Pons (tissue), 1 donor: ENCODE data around the gene RASL10B.

Source experiments
- DNase-seq: peaks from one replicate; pipeline ENCODE4 v3.0.0-alpha.2; 2016; ENCODE audit warnings: low spot score

RASL10B gene

DNA sequence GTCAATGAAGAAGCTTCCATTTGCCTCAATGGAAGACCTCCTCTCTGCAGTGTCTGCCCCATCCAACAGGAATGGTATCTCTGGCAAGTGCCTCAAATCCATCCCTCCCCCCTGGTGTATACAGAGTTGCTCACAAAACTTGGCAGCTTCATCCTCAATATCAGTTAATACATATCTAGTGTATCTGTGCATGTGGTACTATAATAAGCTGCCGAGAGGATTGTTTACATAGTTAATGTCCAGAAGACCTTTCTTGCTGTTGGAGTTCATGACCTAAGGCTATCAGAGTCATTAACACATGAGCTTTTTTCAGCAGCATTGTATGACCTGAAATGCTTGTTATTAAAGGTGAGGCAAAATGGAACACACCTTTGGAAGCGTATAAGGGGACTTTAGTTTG lies 14.0 kb upstream of the RASL10B start:
- no peak for DNase-seq

GRCh38 chr17:35723735-35724134 lies 7.7 kb upstream of the RASL10B start:
- DNase-seq = no peak

GRCh38 chr17:35725058-35725457 lies 6.4 kb upstream of the RASL10B start:
- DNase-seq = no peak

DNA sequence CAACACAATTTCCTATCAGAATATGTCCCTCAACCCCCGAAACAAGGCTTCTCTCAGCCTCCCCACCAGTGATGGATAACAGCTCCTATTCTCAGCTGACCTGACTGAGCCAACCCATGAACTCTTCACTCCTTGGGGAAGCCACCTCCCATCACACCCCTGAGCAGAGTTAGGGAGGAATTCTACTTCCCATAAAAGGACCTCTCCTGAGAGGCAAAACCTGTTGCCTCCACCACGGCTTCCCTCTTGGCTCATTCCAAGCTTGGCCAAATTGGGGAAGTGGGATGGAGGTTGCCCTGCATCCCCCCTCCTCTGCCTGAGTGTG lies 5.7 kb upstream of the RASL10B start:
- no peak for DNase-seq

DNA sequence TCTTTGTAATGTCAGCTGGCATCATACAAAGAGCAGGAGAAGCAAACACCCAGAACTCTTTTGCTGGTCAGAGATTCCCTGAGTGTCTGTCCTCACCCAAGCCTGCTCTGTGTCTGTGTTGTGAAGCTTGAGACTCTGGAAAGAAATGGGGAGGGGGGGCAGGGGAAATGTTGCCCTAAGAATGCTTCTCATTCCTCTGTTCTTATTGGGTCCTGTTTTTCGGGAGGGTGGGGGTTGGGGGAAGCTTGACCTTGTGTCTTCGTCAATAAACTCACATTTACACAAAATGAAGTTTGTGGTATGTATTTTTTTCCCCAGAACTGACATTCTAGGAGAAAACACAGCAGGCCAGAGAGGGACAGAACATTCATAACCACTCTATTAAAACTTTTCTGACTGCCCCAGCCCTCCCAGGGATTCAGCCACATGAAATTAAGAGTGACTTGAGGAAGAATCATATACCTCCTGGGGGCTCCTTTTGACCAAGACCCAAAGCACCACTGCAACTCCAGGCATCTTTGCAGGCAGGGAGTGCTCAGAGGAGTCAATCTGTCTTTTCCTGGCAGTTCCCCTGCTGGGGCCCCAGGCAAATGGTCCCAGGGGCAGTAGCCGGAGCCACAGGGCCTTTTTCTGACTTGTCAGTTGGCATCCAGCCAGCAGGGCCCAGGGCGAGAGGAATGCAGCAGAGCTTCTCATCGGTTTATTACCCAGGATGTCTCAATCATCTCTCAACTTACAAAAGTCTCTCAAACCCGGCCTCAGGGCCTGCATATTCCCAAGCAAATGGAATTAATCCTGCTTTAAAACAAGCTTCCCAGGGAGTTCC lies 5.1 kb upstream of the RASL10B start:
- no peak for DNase-seq

DNA sequence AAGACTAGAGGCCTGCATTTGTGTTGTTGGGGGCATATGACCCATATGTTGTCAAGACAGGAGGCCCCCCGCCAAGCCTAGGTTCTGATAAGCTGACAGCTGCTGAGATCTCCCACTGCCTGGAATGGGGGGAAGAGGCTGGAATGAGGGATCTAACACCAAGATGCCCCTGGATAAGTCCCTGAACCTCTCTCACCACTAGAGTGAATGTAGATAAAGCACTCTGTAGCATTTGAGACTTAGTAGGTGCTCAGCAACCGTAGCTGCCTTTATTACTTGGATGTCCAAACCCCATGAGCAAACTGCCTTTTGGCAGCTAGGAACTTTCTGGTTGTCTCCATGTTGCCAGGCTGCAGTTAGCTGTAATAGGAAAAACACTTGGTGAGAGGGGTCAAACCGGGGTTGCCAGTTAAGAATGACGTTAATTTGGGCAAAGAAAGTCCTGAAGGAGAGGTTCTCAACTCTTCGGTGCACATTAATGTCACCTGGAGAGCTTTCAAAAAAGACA lies 4.4 kb upstream of the RASL10B start:
- DNase-seq = no peak

- no peak for DNase-seq
These were observed 3.8 kb upstream of the RASL10B start for GRCh38 chr17:35727635-35728034.

DNA sequence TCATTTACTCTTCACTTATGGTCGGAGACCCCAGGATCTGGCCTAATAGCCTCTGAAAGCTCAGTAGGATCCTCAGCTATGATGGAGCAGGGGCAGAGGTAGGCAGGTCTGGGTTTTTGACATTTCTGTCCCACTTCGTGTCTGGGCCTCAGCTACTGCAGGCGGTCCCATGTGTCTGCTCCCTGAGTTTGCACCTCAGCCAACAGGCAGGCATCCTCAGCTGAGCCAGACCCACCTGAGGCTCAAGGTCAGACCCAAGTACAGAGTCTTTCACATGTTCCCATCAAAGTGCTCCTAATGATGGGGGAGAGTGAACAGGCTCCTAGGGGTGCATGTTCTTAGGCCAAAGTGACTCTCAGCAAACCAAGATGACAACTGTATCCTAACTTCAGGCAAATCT lies 2.9 kb upstream of the RASL10B start:
- DNase-seq = no peak

GRCh38 chr17:35729405-35729833 lies 2.0 kb upstream of the RASL10B start:
- DNase-seq = no peak

GRCh38 chr17:35730400-35731005 lies 936 bp upstream of the RASL10B start:
- no peak for DNase-seq

GRCh38 chr17:35731917-35732805 lies 722 bp downstream of the RASL10B start:
- DNase-seq = no peak

DNA sequence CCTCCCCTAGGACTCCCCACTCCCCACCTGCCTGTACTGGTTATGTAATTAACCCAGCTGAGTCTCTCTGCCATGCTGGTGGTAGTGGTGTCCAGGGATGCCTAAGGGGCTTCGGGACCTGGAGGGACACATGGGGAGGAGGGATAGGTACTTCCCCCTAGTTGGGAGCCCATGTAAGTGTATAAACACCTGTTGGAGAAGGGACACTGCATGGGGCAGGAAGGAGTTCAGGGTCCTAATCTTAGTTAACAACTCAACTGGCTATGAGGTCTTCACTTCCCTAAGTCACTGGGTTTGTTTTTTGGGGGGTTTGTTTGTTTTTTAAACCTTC lies 1.3 kb downstream of the RASL10B start:
- no peak for DNase-seq

GRCh38 chr17:35733366-35733765 lies 1.9 kb downstream of the RASL10B start:
- DNase-seq = no peak

GRCh38 chr17:35734396-35734795 lies 3.0 kb downstream of the RASL10B start:
- DNase-seq = no peak

DNA sequence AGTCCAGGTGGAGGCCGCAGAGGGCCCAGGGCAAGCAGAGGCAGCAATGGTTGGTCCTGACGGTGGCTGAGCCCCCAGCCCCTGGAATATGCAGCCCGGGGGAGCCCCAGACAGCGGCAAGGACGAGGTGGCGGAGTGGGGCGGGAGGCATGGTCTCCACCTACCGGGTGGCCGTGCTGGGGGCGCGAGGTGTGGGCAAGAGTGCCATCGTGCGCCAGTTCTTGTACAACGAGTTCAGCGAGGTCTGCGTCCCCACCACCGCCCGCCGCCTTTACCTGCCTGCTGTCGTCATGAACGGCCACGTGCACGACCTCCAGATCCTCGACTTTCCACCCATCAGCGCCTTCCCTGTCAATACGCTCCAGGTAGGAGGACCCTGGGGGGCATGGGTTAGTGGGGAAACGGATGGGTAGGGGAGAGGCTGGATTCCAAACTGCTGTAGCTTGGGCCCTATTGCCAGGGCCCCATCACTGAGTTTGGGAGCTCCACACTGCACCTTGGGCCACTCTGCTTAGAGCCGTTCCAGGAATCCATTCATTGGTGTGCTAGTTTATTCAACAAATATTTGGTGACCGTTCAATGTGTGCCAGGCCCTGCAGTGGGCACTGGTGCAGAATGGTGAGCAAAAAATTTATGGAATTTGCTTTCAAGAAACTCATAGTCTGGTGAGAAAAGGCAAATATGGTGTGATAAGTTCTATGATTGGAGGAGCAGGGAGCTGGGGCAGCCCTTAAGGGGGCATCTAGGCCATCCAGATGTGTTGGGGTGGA lies 3.8 kb downstream of the RASL10B start:
- DNase-seq = no peak

GRCh38 chr17:35736236-35736635 lies 4.8 kb downstream of the RASL10B start:
- no peak for DNase-seq

DNA sequence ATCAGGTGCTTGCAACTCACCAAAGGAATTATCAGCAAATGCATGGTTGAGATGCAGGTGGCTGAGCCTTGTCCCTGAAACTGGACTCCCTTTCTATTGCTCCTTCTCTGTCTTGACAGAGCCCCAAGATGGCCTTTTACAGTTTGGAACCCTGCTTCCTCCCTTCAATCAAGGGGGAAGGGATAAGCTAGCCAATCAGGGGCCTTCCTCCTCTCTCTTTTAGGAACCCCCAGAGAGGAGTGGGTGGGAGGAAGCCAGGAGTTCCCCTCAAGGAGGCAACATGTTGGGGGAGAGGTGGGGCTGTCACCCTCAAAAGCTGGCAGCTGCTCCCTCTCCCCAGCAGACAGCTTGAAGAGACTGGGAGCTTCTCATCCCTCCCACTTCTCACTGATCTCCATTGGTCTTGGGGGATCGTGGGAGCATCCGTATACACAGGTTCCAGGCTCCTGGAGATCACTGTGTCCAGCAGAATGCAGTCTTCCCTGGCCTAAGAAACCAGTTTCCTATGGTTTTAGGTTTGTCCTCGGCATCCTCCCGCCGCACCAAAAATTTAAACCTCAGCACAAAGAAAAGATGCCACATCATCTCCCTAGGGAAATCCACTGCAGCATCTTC lies 7.2 kb downstream of the RASL10B start:
- no peak for DNase-seq

DNA sequence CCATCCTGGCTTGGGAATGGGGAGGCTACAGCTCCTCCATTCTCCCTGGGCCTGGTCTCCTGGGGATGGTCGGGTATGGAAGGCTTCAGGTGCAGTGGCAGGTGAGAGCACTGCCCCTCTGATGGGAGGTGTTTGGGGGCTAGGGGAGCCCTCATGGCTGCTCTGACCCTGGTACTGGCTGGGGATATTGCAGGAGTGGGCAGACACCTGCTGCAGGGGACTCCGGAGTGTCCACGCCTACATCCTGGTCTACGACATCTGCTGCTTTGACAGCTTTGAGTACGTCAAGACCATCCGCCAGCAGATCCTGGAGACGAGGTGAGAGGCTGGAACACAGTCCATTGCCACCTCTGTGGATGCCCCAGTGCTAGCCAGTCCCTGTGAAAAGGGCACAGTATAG lies 8.8 kb downstream of the RASL10B start:
- no peak for DNase-seq

GRCh38 chr17:35740997-35741931 lies 9.8 kb downstream of the RASL10B start:
- DNase-seq = no peak

GRCh38 chr17:35742496-35742895 lies 11.1 kb downstream of the RASL10B start:
- no peak for DNase-seq
